Naive thymus-derived CD4-positive, alpha-beta T cell (primary cell): ENCODE results near the gene ADAMTSL1. TPM values are rescaled to one million over a fixed set of nuclear protein-coding genes. Genes with fewer than 3 reads are reported as not detected.

ENCODE experiments used
- ATAC-seq: fragments of 150-1000 bp; cut with Tn5 transposase; 2 replicates; pipeline ENCODE4 v1.10.0; 2021; ENCODE audit warnings: mild to moderate bottlenecking, moderate library complexity
- CTCF ChIA-PET: fragments of 350-600 bp; sonication (Branson Sonifier 250); formaldehyde crosslinking; loops from one replicate; lab custom pipeline; 2021; ENCODE audit warnings: antibody characterized with exemption; lab: Charles Lee
- POLR2A ChIA-PET: fragments of 350-600 bp; sonication (Branson Sonifier 250); formaldehyde crosslinking; loops from one replicate; lab custom pipeline; 2021; ENCODE audit warnings: antibody characterized with exemption, inconsistent platforms; lab: Charles Lee
- DNase-seq, 9 donors: peaks; one replicate each; pipeline versions ENCODE4 v3.0.0 to v3.0.0-alpha.2; 2020 to 2022; ENCODE audit warnings: mixed read lengths in 1 of 9
- H3K27ac ChIP-seq: one replicate; pipeline ENCODE4 v1.7.0; 2013; ENCODE audit warnings: mild to moderate bottlenecking, low read depth, low read length, moderate library complexity
- H3K27me3 ChIP-seq, 2 donors: one replicate each; pipeline ENCODE4 v1.7.0; 2013; ENCODE audit warnings: low read length in 2 of 2, mild to moderate bottlenecking in 2 of 2, moderate library complexity in 2 of 2; ENCODE audit not compliant: control insufficient read depth in 2 of 2, insufficient read depth in 2 of 2
- H3K36me3 ChIP-seq, 3 experiments: 1 replicate in 2 of 3; 2 replicates in 1 of 3; pipeline ENCODE4 v1.7.0; 2013; ENCODE audit warnings: low read length in 3 of 3, mild to moderate bottlenecking in 3 of 3, moderate library complexity in 1 of 3; ENCODE audit not compliant: insufficient read depth in 3 of 3, control insufficient read depth in 2 of 3
- H3K4me1 ChIP-seq, 2 donors: one replicate each; pipeline ENCODE4 v1.7.0; 2013; ENCODE audit warnings: low read length in 2 of 2, mild to moderate bottlenecking in 2 of 2, moderate library complexity in 1 of 2; ENCODE audit not compliant: control insufficient read depth in 2 of 2, insufficient read depth in 2 of 2
- H3K4me3 ChIP-seq: 2 replicates; pipeline ENCODE4 v1.7.0; 2013; ENCODE audit warnings: mild to moderate bottlenecking, low read length
- H3K9me3 ChIP-seq, 3 experiments: 1 replicate in 2 of 3; 2 replicates in 1 of 3; pipeline ENCODE4 v1.7.0; 2013; ENCODE audit warnings: low read length in 3 of 3; ENCODE audit not compliant: control insufficient read depth in 2 of 3
- H3K27ac Mint-ChIP-seq, 9 donors: one replicate each; pipeline ENCODE4 v1.8.0; 2020 to 2022; ENCODE audit warnings: mixed read lengths in 9 of 9, mild to moderate bottlenecking in 8 of 9, moderate library complexity in 5 of 9, inconsistent platforms in 2 of 9
- H3K27me3 Mint-ChIP-seq, 5 donors: one replicate each; pipeline ENCODE4 v1.8.0; 2021 to 2022; ENCODE audit warnings: mixed read lengths in 5 of 5, mild to moderate bottlenecking in 1 of 5
- H3K36me3 Mint-ChIP-seq, 5 donors: one replicate each; pipeline ENCODE4 v1.8.0; 2020 to 2022; ENCODE audit warnings: mixed read lengths in 5 of 5, mild to moderate bottlenecking in 3 of 5, inconsistent platforms in 1 of 5
- H3K4me1 Mint-ChIP-seq, 7 donors: one replicate each; pipeline ENCODE4 v1.8.0; 2020 to 2022; ENCODE audit warnings: mixed read lengths in 7 of 7, mild to moderate bottlenecking in 3 of 7, inconsistent platforms in 1 of 7
- H3K4me3 Mint-ChIP-seq, 10 donors: one replicate each; pipeline ENCODE4 v1.8.0; 2020 to 2022; ENCODE audit warnings: mild to moderate bottlenecking in 10 of 10, mixed read lengths in 10 of 10, moderate library complexity in 6 of 10, inconsistent platforms in 2 of 10
- H3K9me3 Mint-ChIP-seq, 11 donors: one replicate each; pipeline ENCODE4 v1.8.0; 2020 to 2022; ENCODE audit warnings: mixed read lengths in 11 of 11, mild to moderate bottlenecking in 4 of 11, inconsistent platforms in 1 of 11, moderate library complexity in 1 of 11
- intact Hi-C, 2 donors: fragments of 100-400 bp; cut with micrococcal nuclease; formaldehyde crosslinking; loops; one replicate each; pipeline ENCODE4 v1.15.1; 2023
- polyA plus RNA-seq, 2 donors: library from polyadenylated mRNA; unstranded; fragments of 300-500 nt; fragmentation: Illumina TruSeq; gene quantifications; one replicate each; pipeline ENCODE4 v1.2.3, GENCODE V29; 2021
- total RNA-seq, 6 experiments: library from RNA in 5 of 6; stranded (reverse) in 5 of 6; gene quantifications; 1 replicate in 5 of 6; 2 replicates in 1 of 6; pipeline ENCODE4 v1.2.3 and lab custom pipeline; 2021 to 2026

ADAMTSL1 gene
- total and polyA plus RNA-seq, 7 experiments from 2014 or later, result not detected

DNA sequence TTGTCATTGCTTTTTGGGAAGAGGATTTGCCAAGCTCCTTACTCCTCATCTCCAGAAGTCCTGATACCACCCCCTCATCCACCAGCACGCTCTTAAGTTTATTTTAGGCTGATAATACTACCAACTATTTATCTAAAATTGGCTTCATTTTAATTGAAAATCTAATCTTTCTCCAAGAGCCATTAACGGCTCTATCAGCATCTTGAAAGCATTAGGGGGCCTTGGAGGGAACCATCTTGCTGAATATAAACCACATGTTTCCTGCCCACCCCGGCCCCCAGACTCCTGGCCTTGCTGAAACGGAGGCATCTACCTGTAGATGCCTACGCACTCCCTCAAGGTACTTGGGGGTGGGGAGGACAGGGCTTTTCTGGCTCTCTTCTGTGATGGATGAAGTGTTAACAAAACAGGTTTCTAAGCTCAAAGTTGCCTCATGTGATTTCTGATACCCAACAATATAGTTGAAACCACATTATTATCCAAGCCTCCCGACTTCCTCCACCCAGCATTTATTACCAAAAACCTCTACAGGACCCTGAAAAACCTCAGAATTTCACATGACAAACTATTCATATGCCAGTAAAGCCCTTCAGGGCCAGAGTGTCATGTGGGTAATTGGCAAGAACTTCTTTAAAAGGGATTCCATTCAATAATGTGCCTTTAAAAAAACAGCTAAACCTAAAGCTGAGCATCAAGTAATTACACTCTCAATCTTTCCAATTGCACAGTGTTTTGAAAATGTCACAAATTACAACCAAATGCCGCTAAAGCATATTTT, 462.3 kb downstream of the ADAMTSL1 start:
- Mint-ChIP-seq H3K27me3 (peaks cover 0 to 24% (median 12%) of the 10 kb centered on the region in 5 donors), H3K9me3 (peaks cover 0 to 21% (median 7%) of the 10 kb centered on the region in 11 donors), H3K27ac (no peak overlapping the region), H3K4me1 (no peaks in the 10 kb centered on the region), H3K4me3 (no peak overlapping the region), H3K36me3 (peaks cover 0 to 7% (median 0%) of the 10 kb centered on the region in 5 donors)
- ATAC-seq (no peak), DNase-seq (no peak)
- Histone ChIP-seq H3K27me3 (no peaks in the 10 kb centered on the region), H3K36me3 (no peaks in the 10 kb centered on the region), H3K27ac (no peak overlapping the region), H3K4me3 (no peak overlapping the region), H3K9me3 (no peaks in the 10 kb centered on the region), H3K4me1 (no peaks in the 10 kb centered on the region)
- intact Hi-C loops, result no loop called here
- ChIA-PET POLR2A (no interaction called here), CTCF (no interaction called here)

DNA sequence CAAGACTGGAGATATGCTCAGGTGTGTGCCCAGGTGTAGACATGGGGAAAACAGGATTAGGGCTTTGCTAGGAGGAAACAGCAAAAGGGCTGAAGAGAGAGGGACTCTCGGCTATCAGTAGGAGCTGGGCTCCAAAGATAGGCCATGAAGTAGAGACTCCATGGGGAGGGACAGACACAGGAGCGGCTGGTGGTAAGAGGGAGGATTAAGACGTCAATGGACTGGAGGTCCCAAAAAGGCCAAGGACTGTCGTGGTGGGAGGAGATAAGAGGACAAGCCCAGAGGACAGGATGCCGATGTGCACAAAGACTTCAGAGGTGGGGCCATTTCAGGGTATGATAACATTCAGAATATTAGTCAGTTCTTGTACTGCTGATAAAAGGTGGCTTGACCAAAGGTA, 466.0 kb downstream of the ADAMTSL1 start:
- H3K27me3 ChIP-seq, result peaks cover 0 to 3% of the 10 kb centered on the region in 2 donors
- H3K9me3 ChIP-seq, result no peaks in the 10 kb centered on the region
- POLR2A ChIA-PET, result no interaction called here
- Mint-ChIP-seq H3K9me3 (peaks cover 0 to 12% (median 2%) of the 10 kb centered on the region in 11 donors), H3K4me1 (no peaks in the 10 kb centered on the region), H3K4me3 (no peak overlapping the region), H3K27me3 (peaks cover 0 to 27% (median 23%) of the 10 kb centered on the region in 5 donors), H3K36me3 (peaks cover 0 to under 1% (median 0%) of the 10 kb centered on the region in 5 donors), H3K27ac (no peak overlapping the region)
- DNase-seq, result no peak
- H3K36me3 ChIP-seq, result no peaks in the 10 kb centered on the region
- no peak overlapping the region for H3K27ac ChIP-seq
- H3K4me3 ChIP-seq, result no peak overlapping the region
- ATAC-seq, result no peak
- intact Hi-C loops, result no loop called here
- CTCF ChIA-PET, result no interaction called here
- no peaks in the 10 kb centered on the region for H3K4me1 ChIP-seq

- intact Hi-C loops, result no loop called here
Measured at GRCh38 chr9:18941060-18941740, 467.2 kb downstream of the ADAMTSL1 start.

GRCh38 chr9:18942801-18943200, 468.8 kb downstream of the ADAMTSL1 start:
- ChIA-PET POLR2A (no interaction called here), CTCF (no interaction called here)
- H3K27me3 Mint-ChIP-seq, result peaks cover 0 to 23% (median 19%) of the 10 kb centered on the region in 5 donors

More at GRCh38 chr9:18941060-18941740, 467.2 kb downstream of the ADAMTSL1 start:
- Mint-ChIP-seq H3K27ac (no peak overlapping the region), H3K9me3 (peaks cover 0 to 5% (median 0%) of the 10 kb centered on the region in 11 donors), H3K4me3 (no peak overlapping the region), H3K27me3 (peaks cover 0 to 29% (median 26%) of the 10 kb centered on the region in 5 donors), H3K4me1 (no peaks in the 10 kb centered on the region), H3K36me3 (peaks cover 0 to 4% (median 0%) of the 10 kb centered on the region in 5 donors)
- Histone ChIP-seq H3K27ac (no peak overlapping the region), H3K4me3 (no peak overlapping the region), H3K27me3 (peaks cover 0 to 3% of the 10 kb centered on the region in 2 donors), H3K9me3 (no peaks in the 10 kb centered on the region), H3K4me1 (no peaks in the 10 kb centered on the region), H3K36me3 (no peaks in the 10 kb centered on the region)
- ChIA-PET POLR2A (no interaction called here), CTCF (no interaction called here)
- no peak for DNase-seq
- ATAC-seq, result no peak

GRCh38 chr9:18947892-18948339, 474.0 kb downstream of the ADAMTSL1 start:
- no peak overlapping the region for H3K4me3 Mint-ChIP-seq
- Histone ChIP-seq H3K4me1 (no peaks in the 10 kb centered on the region), H3K27ac (no peak overlapping the region), H3K9me3 (no peaks in the 10 kb centered on the region), H3K36me3 (no peaks in the 10 kb centered on the region), H3K4me3 (no peak overlapping the region), H3K27me3 (peaks cover 0 to 3% of the 10 kb centered on the region in 2 donors)
- H3K27ac Mint-ChIP-seq, result no peak overlapping the region
- no peaks in the 10 kb centered on the region for H3K4me1 Mint-ChIP-seq
- H3K36me3 Mint-ChIP-seq, result peaks cover 0 to 4% (median 0%) of the 10 kb centered on the region in 5 donors
- intact Hi-C loops, result no loop called here
- DNase-seq, result no peak
- peaks cover 3 to 17% (median 7%) of the 10 kb centered on the region in 5 donors for H3K27me3 Mint-ChIP-seq
- POLR2A ChIA-PET, result no interaction called here
- ATAC-seq, result peak; percentile 76
- peaks cover 0 to 5% (median 0%) of the 10 kb centered on the region in 11 donors for H3K9me3 Mint-ChIP-seq
- CTCF ChIA-PET, result no interaction called here

More at GRCh38 chr9:18942801-18943200, 468.8 kb downstream of the ADAMTSL1 start:
- no peak overlapping the region for H3K4me3 ChIP-seq
- Mint-ChIP-seq H3K9me3 (peaks cover 0 to 5% (median 0%) of the 10 kb centered on the region in 11 donors), H3K4me3 (no peak overlapping the region), H3K36me3 (peaks cover 0 to 4% (median 0%) of the 10 kb centered on the region in 5 donors), H3K4me1 (no peaks in the 10 kb centered on the region), H3K27ac (no peak overlapping the region)
- H3K27me3 ChIP-seq, result peaks cover 0 to 3% of the 10 kb centered on the region in 2 donors
- H3K9me3 ChIP-seq, result no peaks in the 10 kb centered on the region
- intact Hi-C loops, result no loop called here
- no peak for DNase-seq
- H3K36me3 ChIP-seq, result no peaks in the 10 kb centered on the region
- no peaks in the 10 kb centered on the region for H3K4me1 ChIP-seq
- no peak for ATAC-seq
- H3K27ac ChIP-seq, result no peak overlapping the region

DNA sequence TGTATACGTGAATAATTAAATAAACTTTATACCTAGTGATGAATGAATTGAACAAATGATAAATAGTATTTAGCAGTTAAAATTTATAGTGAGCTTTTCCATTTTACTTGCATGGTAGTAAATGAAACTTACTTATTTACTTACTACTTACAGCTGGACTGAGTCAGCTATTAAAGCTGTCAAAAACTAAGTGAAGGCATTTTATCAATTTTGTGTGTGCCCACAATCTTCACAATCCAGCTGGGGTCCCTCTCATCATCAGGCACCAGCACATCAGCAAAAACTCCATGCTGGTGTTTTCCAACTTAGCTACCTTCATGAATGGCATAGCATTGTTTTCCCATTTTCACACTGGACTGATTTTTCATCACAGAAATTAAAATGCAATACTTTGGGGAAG, 478.0 kb downstream of the ADAMTSL1 start:
- no peaks in the 10 kb centered on the region for H3K9me3 ChIP-seq
- H3K27me3 Mint-ChIP-seq, result peaks cover 2 to 13% (median 7%) of the 10 kb centered on the region in 5 donors
- H3K9me3 Mint-ChIP-seq, result no peaks in the 10 kb centered on the region
- CTCF ChIA-PET, result no interaction called here
- no peak overlapping the region for H3K4me3 Mint-ChIP-seq
- H3K27ac ChIP-seq, result no peak overlapping the region
- no peaks in the 10 kb centered on the region for H3K4me1 ChIP-seq
- H3K36me3 ChIP-seq, result no peaks in the 10 kb centered on the region
- H3K27ac Mint-ChIP-seq, result no peak overlapping the region
- no peak for ATAC-seq
- POLR2A ChIA-PET, result interaction anchor here (0.5 kb wide), 1 partner anchor 634 kb away, joined by 3 read pairs; no protein-coding TSS in a partner anchor
- H3K36me3 Mint-ChIP-seq, result no peaks in the 10 kb centered on the region
- no peaks in the 10 kb centered on the region for H3K27me3 ChIP-seq
- no peak for DNase-seq
- H3K4me1 Mint-ChIP-seq, result no peaks in the 10 kb centered on the region
- intact Hi-C loops, result no loop called here
- H3K4me3 ChIP-seq, result no peak overlapping the region
